Stimulated activated effector memory CD8-positive, alpha-beta T cell treated with anti-CD3 and anti-CD28 coated beads, Interleukin-12 subunit alpha, Interleukin-12 subunit beta, amount 100 ng/mL, for 72 hours (primary cell): ENCODE data around the gene RBM47.
"Not testable (repeated sequence)": the region's sequence is repeated elsewhere in the genome, so short reads cannot be mapped to it uniquely, and the experiment has no call there.

Source experiments
- ATAC-seq: fragments of 150-1000 bp; cut with Tn5 transposase; 2 replicates; pipeline ENCODE4 v1.10.0; 2021
- DNase-seq, 2 donors: peaks; one replicate each; pipeline ENCODE4 v3.0.0; 2021 to 2022; ENCODE audit warnings: low spot score in 2 of 2
- H3K27ac Mint-ChIP-seq: one replicate; pipeline ENCODE4 v1.8.0; 2022; ENCODE audit warnings: mild to moderate bottlenecking, mixed read lengths
- H3K36me3 Mint-ChIP-seq: one replicate; pipeline ENCODE4 v1.8.0; 2022; ENCODE audit warnings: mild to moderate bottlenecking, mixed read lengths
- H3K4me1 Mint-ChIP-seq: one replicate; pipeline ENCODE4 v1.8.0; 2022; ENCODE audit warnings: mixed read lengths
- H3K4me3 Mint-ChIP-seq: one replicate; pipeline ENCODE4 v1.8.0; 2022; ENCODE audit warnings: mild to moderate bottlenecking, mixed read lengths
- H3K9me3 Mint-ChIP-seq: one replicate; pipeline ENCODE4 v1.8.0; 2022; ENCODE audit warnings: mixed read lengths

The RBM47 gene

GRCh38 chr4:40455340-40455902, 174.2 kb downstream of the RBM47 start:
- Mint-ChIP-seq H3K9me3 (no peaks in the 10 kb centered on the region), H3K36me3 (no peaks in the 10 kb centered on the region), H3K27ac (no peak overlapping the region), H3K4me1 (peaks cover 13% of the 10 kb centered on the region), H3K4me3 (no peak overlapping the region)
- DNase-seq (no peak), ATAC-seq (no peak)

DNA sequence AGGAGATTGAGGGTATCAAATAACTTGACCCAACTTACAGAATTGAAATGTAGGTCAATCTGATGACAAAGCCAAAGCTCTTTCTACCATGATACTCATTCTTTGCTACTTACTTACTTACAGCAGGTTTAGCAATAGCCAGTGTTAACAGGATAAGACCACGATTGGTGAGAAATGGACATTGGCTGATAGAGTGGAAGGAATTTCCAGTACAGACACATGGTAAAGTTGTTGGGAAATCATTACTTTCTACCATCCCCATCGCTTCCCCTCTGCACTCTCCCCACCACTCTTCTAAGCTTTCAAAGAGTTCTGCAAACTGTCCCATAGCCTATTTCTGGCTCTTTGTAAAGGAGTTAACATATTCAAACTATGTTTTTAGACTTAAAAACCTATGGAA, 174.8 kb downstream of the RBM47 start:
- H3K36me3 Mint-ChIP-seq, result no peaks in the 10 kb centered on the region
- no peaks in the 10 kb centered on the region for H3K9me3 Mint-ChIP-seq
- H3K27ac Mint-ChIP-seq, result no peak overlapping the region
- H3K4me3 Mint-ChIP-seq, result no peak overlapping the region
- H3K4me1 Mint-ChIP-seq, result peaks cover 13% of the 10 kb centered on the region
- ATAC-seq (no peak), DNase-seq (no peak)

DNA sequence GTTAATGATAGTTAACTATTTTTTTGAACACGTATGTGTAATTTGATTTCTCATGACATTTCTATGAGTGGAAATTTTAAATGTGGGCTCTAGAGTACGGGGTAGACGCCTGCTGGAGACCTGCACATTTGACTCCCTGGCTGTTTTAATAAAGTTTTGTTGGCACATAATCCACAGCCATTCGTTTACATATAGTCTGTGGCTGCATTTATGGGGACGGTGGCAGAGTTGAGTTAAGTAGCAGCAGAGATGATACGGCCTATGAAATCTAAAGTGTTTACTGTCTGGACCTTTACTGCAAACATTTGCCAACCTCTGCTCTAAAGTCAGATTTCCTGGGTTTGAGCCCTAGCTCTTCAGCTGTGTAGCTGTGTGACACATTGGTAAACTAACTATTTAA, 175.8 kb downstream of the RBM47 start:
- DNase-seq (no peak), ATAC-seq (no peak)
- no peak overlapping the region for H3K27ac Mint-ChIP-seq
- H3K4me3 Mint-ChIP-seq, result no peak overlapping the region
- H3K4me1 Mint-ChIP-seq, result peaks cover 13% of the 10 kb centered on the region
- no peaks in the 10 kb centered on the region for H3K9me3 Mint-ChIP-seq
- no peaks in the 10 kb centered on the region for H3K36me3 Mint-ChIP-seq

DNA sequence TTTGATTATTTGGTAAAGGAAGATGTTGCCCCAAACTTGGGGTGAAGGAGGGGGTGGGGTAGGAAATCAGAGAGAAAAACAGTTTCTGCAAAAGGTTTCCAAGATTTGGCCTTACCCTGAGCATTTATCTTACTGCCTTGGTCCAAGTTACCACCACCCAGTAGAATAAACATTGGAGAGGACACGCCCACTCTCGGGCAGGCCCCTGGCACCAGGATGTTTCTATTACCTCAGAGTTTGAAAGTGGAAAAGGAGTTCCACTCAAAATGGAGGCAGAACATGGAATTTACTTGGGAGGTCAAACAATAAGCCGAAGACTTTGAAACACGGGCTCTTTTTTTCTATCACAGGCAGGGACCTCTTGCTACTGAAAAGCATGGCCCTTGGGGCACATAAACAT, 180.8 kb downstream of the RBM47 start:
- no peak overlapping the region for H3K27ac Mint-ChIP-seq
- no peak overlapping the region for H3K4me3 Mint-ChIP-seq
- peaks cover 13% of the 10 kb centered on the region for H3K4me1 Mint-ChIP-seq
- DNase-seq (no peak), ATAC-seq (no peak)
- H3K9me3 Mint-ChIP-seq, result no peaks in the 10 kb centered on the region
- H3K36me3 Mint-ChIP-seq, result no peaks in the 10 kb centered on the region

DNA sequence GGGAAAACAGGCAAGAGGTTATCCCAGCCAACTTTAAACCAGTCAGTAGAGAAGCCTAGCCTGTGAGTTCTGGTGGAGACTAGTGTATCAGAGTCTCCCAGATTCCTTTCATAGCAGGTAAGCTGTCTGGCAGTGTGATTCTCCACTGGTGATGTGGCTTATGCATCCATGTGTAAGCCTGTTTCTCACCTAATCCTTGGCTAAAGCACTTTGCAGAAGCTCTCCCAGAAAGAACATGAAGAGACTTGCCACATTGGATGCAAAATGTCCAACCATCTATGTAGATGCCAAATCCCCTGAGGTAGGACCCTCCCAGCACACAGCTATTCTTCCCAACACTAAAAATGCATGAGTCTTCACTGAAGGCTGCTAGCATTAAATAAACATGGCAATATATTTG, 182.8 kb downstream of the RBM47 start:
- H3K9me3 Mint-ChIP-seq, result no peaks in the 10 kb centered on the region
- no peak overlapping the region for H3K4me3 Mint-ChIP-seq
- DNase-seq (no peak), ATAC-seq (no peak)
- peaks cover 5% of the 10 kb centered on the region for H3K4me1 Mint-ChIP-seq
- no peaks in the 10 kb centered on the region for H3K36me3 Mint-ChIP-seq
- no peak overlapping the region for H3K27ac Mint-ChIP-seq

GRCh38 chr4:40446261-40446750, 183.4 kb downstream of the RBM47 start:
- not testable (repeated sequence) for H3K4me1 Mint-ChIP-seq, ATAC-seq, DNase-seq, H3K4me3 Mint-ChIP-seq, H3K9me3 Mint-ChIP-seq, H3K27ac Mint-ChIP-seq, H3K36me3 Mint-ChIP-seq

DNA sequence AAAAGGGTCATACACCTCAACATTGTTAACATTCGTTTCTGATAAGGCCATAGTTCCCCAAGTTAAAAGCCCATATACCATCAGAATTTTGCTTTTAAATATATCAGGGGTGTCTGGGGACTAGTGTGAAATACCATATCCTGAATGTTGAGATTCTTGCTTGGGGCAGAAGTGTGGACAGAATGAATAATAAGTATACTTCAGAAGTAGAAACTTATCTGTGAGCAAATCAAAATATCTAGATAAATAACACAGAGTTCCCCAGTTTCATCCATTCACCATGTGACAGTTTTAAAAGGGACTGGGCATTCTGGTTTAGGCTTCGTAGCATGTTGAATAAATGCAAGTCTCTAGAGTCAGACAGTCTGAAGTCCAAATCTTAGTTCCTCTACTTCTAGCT, 184.0 kb downstream of the RBM47 start:
- H3K36me3 Mint-ChIP-seq, result no peaks in the 10 kb centered on the region
- H3K4me3 Mint-ChIP-seq, result no peak overlapping the region
- ATAC-seq, result no peak
- no peaks in the 10 kb centered on the region for H3K9me3 Mint-ChIP-seq
- no peak overlapping the region for H3K27ac Mint-ChIP-seq
- no peaks in the 10 kb centered on the region for H3K4me1 Mint-ChIP-seq
- DNase-seq, result no peak

GRCh38 chr4:40441430-40441829, 188.2 kb downstream of the RBM47 start:
- H3K4me3 Mint-ChIP-seq, result no peak overlapping the region
- no peaks in the 10 kb centered on the region for H3K9me3 Mint-ChIP-seq
- no peak overlapping the region for H3K27ac Mint-ChIP-seq
- H3K36me3 Mint-ChIP-seq, result no peaks in the 10 kb centered on the region
- DNase-seq, result no peak
- no peak for ATAC-seq
- no peaks in the 10 kb centered on the region for H3K4me1 Mint-ChIP-seq

GRCh38 chr4:40439519-40439918, 190.1 kb downstream of the RBM47 start:
- ATAC-seq (no peak), DNase-seq (no peak)
- H3K4me3 Mint-ChIP-seq, result no peak overlapping the region
- no peaks in the 10 kb centered on the region for H3K9me3 Mint-ChIP-seq
- H3K36me3 Mint-ChIP-seq, result no peaks in the 10 kb centered on the region
- H3K27ac Mint-ChIP-seq, result no peak overlapping the region
- H3K4me1 Mint-ChIP-seq, result no peaks in the 10 kb centered on the region

DNA sequence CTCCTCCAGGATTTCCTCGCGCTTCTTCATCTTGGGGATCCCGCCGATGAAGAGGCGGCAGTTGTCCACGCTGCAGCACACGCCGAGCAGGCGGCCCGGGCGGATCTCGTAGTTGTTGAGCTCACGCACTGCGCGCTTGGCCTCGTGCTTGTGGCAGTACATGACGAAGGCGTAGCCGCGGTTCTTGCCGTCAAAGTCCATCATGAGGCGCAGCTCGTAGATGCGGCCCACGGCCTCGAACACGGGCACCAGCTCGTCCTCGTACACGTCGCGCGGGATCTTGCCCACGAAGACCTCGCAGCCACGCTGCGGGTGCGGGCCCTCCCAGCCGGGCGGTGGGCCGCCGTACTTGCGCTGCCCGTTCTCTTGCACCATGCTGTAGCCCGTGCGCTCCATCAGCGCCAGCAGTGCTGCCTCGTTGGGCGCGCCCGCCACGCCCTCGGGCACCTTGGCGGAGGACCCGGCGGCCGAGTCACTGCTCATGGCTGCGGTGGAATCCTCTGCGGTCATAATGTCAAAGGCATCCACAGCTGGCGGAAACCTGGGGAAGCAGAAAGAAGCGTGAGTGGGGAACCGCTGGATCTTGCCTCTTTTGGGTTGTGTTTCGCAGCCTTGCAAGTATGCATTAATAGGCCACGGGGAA, 191.2 kb downstream of the RBM47 start:
- no peak overlapping the region for H3K4me3 Mint-ChIP-seq
- H3K36me3 Mint-ChIP-seq, result no peaks in the 10 kb centered on the region
- ATAC-seq, result no peak
- H3K9me3 Mint-ChIP-seq, result no peaks in the 10 kb centered on the region
- peaks cover 3% of the 10 kb centered on the region for H3K4me1 Mint-ChIP-seq
- no peak overlapping the region for H3K27ac Mint-ChIP-seq
- DNase-seq, result no peak

GRCh38 chr4:40437741-40438383, 191.8 kb downstream of the RBM47 start:
- DNase-seq (no peak), ATAC-seq (no peak)
- H3K36me3 Mint-ChIP-seq, result no peaks in the 10 kb centered on the region
- no peak overlapping the region for H3K27ac Mint-ChIP-seq
- H3K4me3 Mint-ChIP-seq, result no peak overlapping the region
- H3K9me3 Mint-ChIP-seq, result no peaks in the 10 kb centered on the region
- H3K4me1 Mint-ChIP-seq, result peaks cover 8% of the 10 kb centered on the region

DNA sequence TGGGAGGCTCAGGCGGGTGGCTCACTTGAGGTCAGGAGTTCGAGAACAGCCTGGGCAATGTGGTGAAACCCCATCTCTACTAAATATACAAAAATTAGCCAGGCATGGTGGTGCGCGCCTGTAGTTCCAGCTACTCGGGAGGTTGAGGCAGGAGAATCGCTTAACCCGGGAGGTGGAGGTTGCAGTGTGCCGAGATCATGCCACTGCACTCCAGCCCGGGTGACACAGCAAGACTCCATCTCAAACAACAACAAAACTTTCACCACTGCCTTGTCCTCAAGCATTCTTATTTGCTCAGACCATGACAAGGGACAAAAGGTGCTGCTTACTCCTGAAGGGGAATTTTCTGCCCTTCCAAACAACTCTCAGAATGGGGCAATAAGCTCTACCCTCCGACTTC, 194.4 kb downstream of the RBM47 start:
- not testable (repeated sequence) for H3K4me3 Mint-ChIP-seq, ATAC-seq, H3K36me3 Mint-ChIP-seq, H3K27ac Mint-ChIP-seq, H3K9me3 Mint-ChIP-seq, H3K4me1 Mint-ChIP-seq, DNase-seq

GRCh38 chr4:40434126-40434687, 195.5 kb downstream of the RBM47 start:
- Mint-ChIP-seq H3K27ac (no peak overlapping the region), H3K36me3 (no peaks in the 10 kb centered on the region), H3K9me3 (no peaks in the 10 kb centered on the region), H3K4me3 (no peak overlapping the region), H3K4me1 (peaks cover 8% of the 10 kb centered on the region)
- no peak for DNase-seq
- ATAC-seq, result no peak

DNA sequence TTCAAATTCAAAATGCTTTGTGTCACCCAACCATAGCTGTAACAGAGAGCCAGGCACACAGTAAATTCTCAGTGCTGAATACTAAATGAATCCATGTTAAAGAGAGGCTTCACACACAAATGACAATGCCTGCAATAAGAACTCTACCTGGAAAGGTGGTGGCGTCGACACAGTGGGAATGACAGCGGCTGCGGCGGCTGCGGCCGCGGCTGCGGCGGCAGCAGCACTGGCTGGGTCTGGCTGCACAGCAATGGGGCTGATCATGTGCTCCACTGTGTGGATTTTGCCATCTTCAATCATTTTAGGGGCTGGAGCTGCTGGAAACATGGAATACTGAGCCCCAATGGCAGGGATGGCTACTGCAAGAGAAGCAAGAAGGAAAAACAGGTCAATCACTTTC, 197.2 kb downstream of the RBM47 start:
- no peak overlapping the region for H3K27ac Mint-ChIP-seq
- DNase-seq (no peak), ATAC-seq (no peak)
- H3K9me3 Mint-ChIP-seq, result no peaks in the 10 kb centered on the region
- no peaks in the 10 kb centered on the region for H3K36me3 Mint-ChIP-seq
- H3K4me3 Mint-ChIP-seq, result no peak overlapping the region
- peaks cover 8% of the 10 kb centered on the region for H3K4me1 Mint-ChIP-seq

- ATAC-seq, H3K4me1 Mint-ChIP-seq, DNase-seq, H3K36me3 Mint-ChIP-seq, H3K4me3 Mint-ChIP-seq, H3K27ac Mint-ChIP-seq, H3K9me3 Mint-ChIP-seq: not testable (repeated sequence)
Measured at GRCh38 chr4:40427871-40428270, 201.8 kb downstream of the RBM47 start.

- Mint-ChIP-seq H3K36me3 (no peaks in the 10 kb centered on the region), H3K4me3 (no peak overlapping the region), H3K27ac (no peak overlapping the region), H3K4me1 (no peaks in the 10 kb centered on the region), H3K9me3 (no peaks in the 10 kb centered on the region)
- DNase-seq (no peak), ATAC-seq (no peak)
Measured at GRCh38 chr4:40427128-40427527, 202.5 kb downstream of the RBM47 start.
